Heart left ventricle (tissue), 16 donors: ENCODE data around the gene C11orf58. TPM values are rescaled to one million over a fixed set of nuclear protein-coding genes. Genes with fewer than 3 reads are reported as not detected.

Experiments
- ATAC-seq, 4 donors: fragments of 200-7000 bp; cut with Tn5 transposase; one replicate each; pipeline ENCODE4 v1.9.1; 2020 to 2022; ENCODE audit warnings: moderate library complexity in 4 of 4, mild to moderate bottlenecking in 3 of 4, moderate number of reproducible peaks in 1 of 4
- DNase-seq, 5 donors: peaks; one replicate each; pipeline ENCODE4 v3.0.0-alpha.2; 2020
- H3K27ac ChIP-seq, 12 donors: fragments of 200-600 bp; sonication (generic) in 4 of 12; one replicate each; pipeline versions ENCODE4 v1.5.0 to v1.8.0; 2016 to 2022; ENCODE audit warnings: mild to moderate bottlenecking in 2 of 12
- H3K27me3 ChIP-seq, 9 donors: fragments of 200-600 bp; sonication (generic) in 2 of 9; one replicate each; pipeline versions ENCODE4 v1.5.1 to v1.8.0; 2016 to 2022; ENCODE audit warnings: mild to moderate bottlenecking in 3 of 9
- H3K36me3 ChIP-seq, 9 donors: fragments of 200-600 bp; sonication (generic) in 2 of 9; one replicate each; pipeline versions ENCODE4 v1.5.0 to v1.8.0; 2018 to 2022; ENCODE audit warnings: mild to moderate bottlenecking in 2 of 9
- H3K4me1 ChIP-seq, 12 donors: fragments of 200-600 bp; sonication (generic) in 4 of 12; one replicate each; pipeline versions ENCODE4 v1.5.0 to v1.8.0; 2016 to 2022; ENCODE audit warnings: mild to moderate bottlenecking in 3 of 12
- H3K4me3 ChIP-seq, 12 donors: fragments of 200-600 bp; sonication (generic) in 4 of 12; one replicate each; pipeline versions ENCODE4 v1.5.0 to v1.8.0; 2017 to 2022; ENCODE audit warnings: mild to moderate bottlenecking in 9 of 12, moderate library complexity in 4 of 12
- H3K9me3 ChIP-seq, 12 donors: fragments of 200-600 bp; sonication (generic) in 4 of 12; one replicate each; pipeline versions ENCODE4 v1.5.0 to v1.8.0; 2016 to 2022; ENCODE audit warnings: mild to moderate bottlenecking in 1 of 12
- CTCF ChIP-seq, 12 donors: fragments of 200-600 bp; sonication (generic) in 4 of 12; IDR thresholded peaks; one replicate each; pipeline versions ENCODE4 v1.5.0 to v1.8.0; 2018 to 2022; ENCODE audit warnings: antibody characterized with exemption in 12 of 12, mild to moderate bottlenecking in 5 of 12
- POLR2A ChIP-seq, 2 donors: fragments of 450-650 bp; IDR thresholded peaks; one replicate each; pipeline ENCODE4 v1.6.1; 2017; ENCODE audit warnings: antibody characterized with exemption in 2 of 2, mild to moderate bottlenecking in 2 of 2, moderate library complexity in 2 of 2
- WGBS, 4 donors: extraction: QIAGEN DNeasy Blood & Tissue Kit in 2 of 4; methylation state at CpG; one replicate each; pipeline versions ENCODE4 v1.1.5 to v1.1.7; 2013 to 2018; 5-methylcytosine and 5-hydroxymethylcytosine counted together
- intact Hi-C, 10 donors: fragments of 100-400 bp; cut with DNase I; formaldehyde crosslinking; loops; one replicate each; pipeline versions ENCODE4 v1.11.1 to v1.14.2; 2022
- polyA plus RNA-seq, 2 donors: library from polyadenylated mRNA; stranded (reverse); fragments of 200-250 nt; gene quantifications; one replicate each; pipeline ENCODE4 v1.2.3, GENCODE V29; 2013
- total RNA-seq, 9 donors: library from RNA; depleted of rRNA in 2 of 9; stranded (reverse); fragments of >200 nt in 2 of 9; fragmentation: NEBNext Ultra II Directional in 3 of 9; extraction: Animal tissue kit (Norgen Biotek cat#: 25700) in 3 of 9; gene quantifications; one replicate each; pipeline versions ENCODE4 v1.1.0 to v1.2.4, GENCODE V29; 2016 to 2023
- donor health status: ischemic (EF 13 %, LVEDD 7.1; RV severe dilation, severe dysfunction).
- donor health status: healthy with polysubstance abuse.
- donor health status: DM: no; HTN: yes; CAD: no.
- donor health status: DM: no; HTN: no; CAD: no.
- donor health status: ischemic (EF 25% LVEDD 6.9; RV normal size, moderate dysfunction).
- donor health status: ischemic (EF 25% LVEDD 5.7; RV mildly dilated, moderate dysfunction).
- donor health status: healthy.
- donor health status: DM: yes; HTN: yes; CAD: no.
- donor health status: ischemic (EF 35%, LVEDD 5.7; RV mildly dilated, moderate dysfunction).
- donor health status: nonischemic (EF 11% LVEDD 7.7; RV severe dilation, severe dysfunction).
- donor health status: DM: yes; HTN: yes; CAD: no.
- donor health status: PGD.
- donor health status: ischemic (EF 29% LVEDD 5.4; RV normal size, mild dysfunction).
- donor health status: nonischemic (EF 23%, LVEDD 6.1; RV moderate dilation, normal function).

C11orf58 gene
- total and polyA plus RNA-seq, 11 donors: 78.3 to 147 (median 110) TPM

GRCh38 chr11:16781936-16782919, 43.8 kb downstream of the C11orf58 start:
- intact Hi-C loops: loop anchor here in 3 of 10 donors (10.0 kb wide), 3 partner anchors 103 to 723 kb away; no protein-coding TSS in a partner anchor
- Histone ChIP-seq H3K36me3 (peaks cover 0 to 5% (median 0%) of the 10 kb centered on the region in 9 donors), H3K4me1 (peaks cover 0 to 46% (median 25%) of the 10 kb centered on the region in 12 donors), H3K27ac (no peak overlapping the region), H3K9me3 (no peaks in the 10 kb centered on the region), H3K4me3 (no peak overlapping the region), H3K27me3 (no peaks in the 10 kb centered on the region)
- no peak for ATAC-seq
- WGBS, 4 donors: 78 to 87% (median 84%) methylated on average over 7 to 11 of the region's 11 CpGs
- DNase-seq: no peak
- TF ChIP-seq CTCF (IDR thresholded peaks at IDR 0.05) (no peak), POLR2A (IDR thresholded peaks at IDR 0.05) (no peak)

- no peaks in the 10 kb centered on the region for H3K27me3 ChIP-seq
- H3K27ac ChIP-seq: no peak overlapping the region
- TF ChIP-seq CTCF (IDR thresholded peaks at IDR 0.05) (no peak), POLR2A (IDR thresholded peaks at IDR 0.05) (no peak)
- intact Hi-C loops: loop anchor here in 3 of 10 donors (10.0 kb wide), 3 partner anchors 101 to 721 kb away; no protein-coding TSS in a partner anchor
- 92 to 97% (median 93%) methylated on average over 17 to 22 of the region's 22 CpGs for WGBS, 4 donors
- no peak for ATAC-seq
- no peak for DNase-seq
- H3K4me3 ChIP-seq: no peak overlapping the region
- H3K4me1 ChIP-seq: peaks cover 0 to 57% (median 29%) of the 10 kb centered on the region in 12 donors
- H3K9me3 ChIP-seq: no peaks in the 10 kb centered on the region
- peaks cover 0 to under 1% (median 0%) of the 10 kb centered on the region in 9 donors for H3K36me3 ChIP-seq
Measured at GRCh38 chr11:16783321-16783801, 44.9 kb downstream of the C11orf58 start.

- no peak for DNase-seq
- Histone ChIP-seq H3K9me3 (no peaks in the 10 kb centered on the region), H3K36me3 (no peaks in the 10 kb centered on the region), H3K4me1 (peaks cover 0 to 65% (median 34%) of the 10 kb centered on the region in 12 donors), H3K27ac (peak overlapping the region in 5 of 12 donors; percentile 5 to 68 (median 46)), H3K27me3 (no peaks in the 10 kb centered on the region), H3K4me3 (no peak overlapping the region)
- no peak for ATAC-seq
- TF ChIP-seq POLR2A (IDR thresholded peaks at IDR 0.05) (no peak), CTCF (IDR thresholded peaks at IDR 0.05) (no peak)
- 70 to 85% (median 80%) methylated on average over 2 of the region's 2 CpGs for WGBS, 4 donors
- intact Hi-C loops: loop anchor here in 3 of 10 donors (10.0 kb wide), 3 partner anchors 101 to 721 kb away; no protein-coding TSS in a partner anchor
Measured at GRCh38 chr11:16784097-16784496, 45.6 kb downstream of the C11orf58 start.

- Histone ChIP-seq H3K27ac (peak overlapping the region in 6 of 12 donors; percentile 5 to 68 (median 46)), H3K27me3 (no peaks in the 10 kb centered on the region), H3K4me1 (peaks cover 0 to 70% (median 36%) of the 10 kb centered on the region in 12 donors), H3K9me3 (no peaks in the 10 kb centered on the region), H3K4me3 (no peak overlapping the region), H3K36me3 (peaks cover 0 to 2% (median 0%) of the 10 kb centered on the region in 9 donors)
- ATAC-seq (peak; percentile 4 to 24 (median 14)), DNase-seq (no peak)
- no peak for TF ChIP-seq POLR2A (IDR thresholded peaks at IDR 0.05)
- TF ChIP-seq CTCF (IDR thresholded peaks at IDR 0.05): no peak
- WGBS, 4 donors: 31 to 52% (median 41%) methylated on average over 2 of the region's 2 CpGs
- intact Hi-C loops: loop anchor here in 9 of 10 donors (1.0 to 10.0 kb wide), 11 partner anchors 38 to 720 kb away; no protein-coding TSS in a partner anchor
Measured at GRCh38 chr11:16784666-16785065, 46.2 kb downstream of the C11orf58 start.
